Activated T-cell treated with anti-CD3 and anti-CD28 coated beads for 4 hours (primary cell): ENCODE data around the gene NDUFS1.
"Not testable (repeated sequence)": the region's sequence is repeated elsewhere in the genome, so short reads cannot be mapped to it uniquely, and the experiment has no call there.

Experiments used
- DNase-seq: peaks from one replicate; pipeline ENCODE4 v3.0.0-alpha.2; 2020

The NDUFS1 gene

DNA sequence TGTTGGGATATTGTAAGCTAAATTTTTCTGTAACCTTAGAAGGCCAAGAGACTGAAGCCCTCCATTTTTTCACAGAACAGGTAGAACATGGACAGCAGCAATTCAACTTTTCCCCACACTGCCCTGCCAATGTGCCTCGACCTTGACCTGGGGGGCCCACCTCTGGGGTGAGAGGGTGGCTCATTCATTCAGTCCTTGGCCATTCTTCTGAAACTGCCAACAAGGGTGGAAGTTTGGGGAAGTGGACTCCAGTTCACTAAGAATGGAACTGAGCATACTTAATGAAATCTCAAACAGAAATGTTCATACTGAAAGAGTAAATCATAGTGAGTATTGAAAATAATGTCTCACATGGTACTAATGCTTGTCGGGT lies 1.5 kb upstream of the NDUFS1 start:
- DNase-seq = no peak

DNA sequence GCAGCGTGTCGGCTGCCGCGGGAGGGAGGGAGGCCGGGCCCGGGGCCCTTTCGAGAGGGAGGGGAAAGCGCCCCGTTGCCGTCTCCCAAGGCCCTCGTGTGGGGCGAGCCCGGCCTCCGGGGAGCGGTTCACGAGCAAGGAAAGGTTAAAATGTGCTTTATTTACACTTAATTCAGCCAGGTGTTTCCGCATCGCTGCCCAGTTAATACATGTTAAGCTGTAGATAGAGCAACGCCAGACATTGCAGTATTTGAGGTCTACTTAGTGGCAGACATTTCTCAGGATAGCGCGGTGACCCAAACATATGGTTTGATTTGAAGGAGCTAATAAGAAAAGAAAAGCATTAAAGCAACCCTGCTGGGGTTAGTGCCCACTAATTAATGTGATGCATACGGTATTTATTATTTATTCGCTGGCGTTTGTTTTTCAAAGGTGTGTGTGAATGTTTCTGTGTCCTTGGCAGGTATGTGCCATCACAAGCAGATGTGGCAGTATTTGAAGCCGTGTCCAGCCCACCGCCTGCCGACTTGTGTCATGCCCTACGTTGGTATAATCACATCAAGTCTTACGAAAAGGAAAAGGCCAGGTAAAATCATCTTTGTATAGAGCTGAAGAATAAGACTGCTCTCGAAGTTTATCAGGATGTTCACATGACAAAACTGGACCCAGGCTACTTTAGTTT lies 1.0 kb upstream of the NDUFS1 start:
- DNase-seq = no peak

GRCh38 chr2:206158563-206159345 lies 490 bp downstream of the NDUFS1 start:
- DNase-seq = no peak

DNA sequence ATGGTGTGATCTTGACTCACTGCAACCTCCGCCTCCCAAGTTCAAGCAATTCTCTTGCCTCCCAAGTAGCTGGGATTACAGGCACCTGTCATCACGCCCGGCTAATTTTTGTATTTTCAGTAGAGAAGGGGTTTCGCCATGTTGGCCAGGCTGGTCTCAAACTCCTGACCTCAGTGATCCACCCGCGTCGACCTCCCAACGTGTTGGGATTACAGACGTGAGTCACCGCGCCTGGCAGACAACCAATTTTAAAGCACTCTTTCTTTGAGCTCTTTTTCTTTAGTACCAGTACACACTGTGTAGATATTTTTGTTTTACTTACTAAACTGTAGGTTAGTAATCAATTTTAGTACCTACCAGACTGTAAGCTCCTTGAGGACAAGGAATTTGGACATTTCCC lies 2.2 kb downstream of the NDUFS1 start:
- DNase-seq = not testable (repeated sequence)

- no peak for DNase-seq
Observed at GRCh38 chr2:206154197-206154596, 5.0 kb downstream of the NDUFS1 start.

DNA sequence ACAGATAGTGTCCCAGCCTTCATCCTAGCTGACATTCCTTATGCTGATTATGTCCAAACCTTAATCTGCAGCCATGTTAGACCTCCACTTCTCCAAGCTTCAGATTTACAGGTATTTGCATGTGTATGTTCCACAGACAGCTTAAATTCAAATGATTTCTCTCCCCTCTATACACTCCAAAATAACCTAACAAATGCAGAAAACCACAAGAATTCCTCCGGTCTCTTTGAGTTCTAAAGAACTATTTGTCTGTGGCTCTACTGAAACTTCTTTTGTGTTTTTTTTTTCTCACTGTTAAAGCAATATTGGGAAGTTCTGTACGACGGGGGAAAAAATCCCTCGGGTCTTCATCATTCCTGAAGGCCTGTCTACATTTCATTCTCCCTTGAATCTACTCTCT lies 8.6 kb downstream of the NDUFS1 start:
- no peak for DNase-seq

- no peak for DNase-seq
Observed at GRCh38 chr2:206150168-206150567, 9.1 kb downstream of the NDUFS1 start.

GRCh38 chr2:206149330-206149729 lies 9.9 kb downstream of the NDUFS1 start:
- DNase-seq = no peak

DNA sequence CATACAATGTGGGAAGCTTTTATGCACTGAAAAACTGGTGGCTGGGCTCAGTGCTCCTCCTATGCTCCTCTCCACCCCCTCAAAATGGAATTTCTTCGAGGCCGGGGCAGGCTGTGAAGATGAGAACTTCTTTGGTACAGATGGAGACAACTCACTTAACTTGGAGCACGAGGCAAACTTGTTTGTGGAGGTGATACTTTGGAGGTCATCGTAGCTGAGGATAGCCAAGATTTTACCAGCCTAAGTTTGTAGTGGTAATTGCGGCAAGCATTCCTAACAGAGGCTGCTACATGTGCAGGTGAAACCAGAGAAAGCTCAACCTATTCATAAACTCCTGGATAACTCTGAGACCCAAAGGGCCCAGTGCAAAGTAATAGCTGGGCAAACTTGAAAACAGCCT lies 13.6 kb downstream of the NDUFS1 start:
- no peak for DNase-seq

DNA sequence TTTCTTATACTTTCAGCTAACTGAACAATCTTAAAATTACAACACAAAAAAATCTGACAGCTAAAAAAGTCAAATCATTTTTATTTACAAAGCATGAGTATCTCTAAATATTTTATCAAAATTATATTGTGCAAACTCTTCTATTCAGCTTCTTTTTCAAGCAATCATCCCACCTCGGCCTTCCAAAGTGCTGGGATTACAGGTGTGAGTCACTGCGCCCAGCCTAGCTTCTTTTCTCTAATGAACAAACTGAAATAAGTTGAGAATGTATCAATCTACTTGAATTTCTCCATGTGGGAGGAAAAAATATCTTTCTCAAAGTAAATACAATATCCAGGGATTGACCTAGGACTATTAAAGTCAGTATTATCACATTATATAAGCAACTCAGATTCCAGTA lies 14.9 kb downstream of the NDUFS1 start:
- no peak for DNase-seq

DNA sequence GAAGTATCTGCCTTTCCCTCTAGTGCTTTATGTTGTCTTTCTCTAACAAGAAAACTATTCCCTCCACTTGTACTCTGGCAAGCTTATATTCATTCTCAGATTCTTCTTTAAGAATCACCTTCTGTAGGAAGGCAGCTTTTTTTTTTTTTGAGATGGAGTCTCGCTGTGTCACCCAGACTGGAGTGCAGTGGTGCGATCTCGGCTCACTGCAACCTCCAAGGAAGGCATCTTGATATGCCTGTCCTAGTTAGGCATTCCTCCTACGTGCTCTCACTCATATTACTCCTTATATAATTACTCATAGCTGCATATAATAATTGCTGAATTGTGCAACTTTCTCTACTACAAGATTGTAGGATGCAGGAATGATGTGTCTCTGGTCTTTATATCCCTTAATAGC lies 15.8 kb downstream of the NDUFS1 start:
- no peak for DNase-seq

GRCh38 chr2:206127656-206128055 lies 31.6 kb downstream of the NDUFS1 start:
- DNase-seq = no peak

DNA sequence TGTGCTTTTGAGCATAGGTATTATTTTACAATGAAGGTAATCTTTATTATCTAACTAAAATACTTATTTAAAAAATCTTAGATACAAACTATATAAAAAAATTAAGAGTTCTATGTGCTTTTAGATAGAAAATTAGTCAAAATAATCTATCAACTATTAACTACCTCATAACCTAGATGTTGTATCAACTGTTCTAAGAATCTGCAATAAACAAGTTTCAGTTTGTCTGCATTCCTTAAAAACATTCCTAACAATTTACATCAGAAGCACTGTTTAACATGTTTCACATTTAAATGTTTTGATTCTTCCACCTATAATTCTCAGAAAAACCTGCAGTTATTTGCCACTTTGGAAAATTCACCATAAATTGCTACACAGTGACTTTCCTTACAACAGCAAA lies 33.3 kb downstream of the NDUFS1 start:
- no peak for DNase-seq

- DNase-seq = not testable (repeated sequence)
Observed at GRCh38 chr2:206122569-206122968, 36.7 kb downstream of the NDUFS1 start.

DNA sequence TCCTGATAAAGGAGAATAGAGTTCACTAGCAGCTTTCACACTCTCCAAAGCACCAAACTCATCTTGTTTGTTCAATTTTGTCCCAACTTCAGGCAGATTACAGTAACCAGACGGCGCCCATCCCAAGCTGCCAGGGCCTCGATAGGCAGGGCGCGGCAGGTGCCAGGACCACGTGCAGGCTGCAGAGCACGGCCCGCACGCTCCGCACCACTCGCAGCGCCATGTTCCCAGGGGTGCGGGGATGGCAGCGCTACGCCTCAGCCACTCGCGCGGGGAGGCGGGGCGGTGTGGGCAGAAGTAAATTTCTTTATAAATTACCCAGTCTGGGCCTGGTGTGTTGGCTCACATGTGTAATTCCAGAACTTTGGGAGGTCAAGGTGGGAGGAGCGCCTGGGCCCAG lies 43.0 kb downstream of the NDUFS1 start:
- DNase-seq = no peak

DNA sequence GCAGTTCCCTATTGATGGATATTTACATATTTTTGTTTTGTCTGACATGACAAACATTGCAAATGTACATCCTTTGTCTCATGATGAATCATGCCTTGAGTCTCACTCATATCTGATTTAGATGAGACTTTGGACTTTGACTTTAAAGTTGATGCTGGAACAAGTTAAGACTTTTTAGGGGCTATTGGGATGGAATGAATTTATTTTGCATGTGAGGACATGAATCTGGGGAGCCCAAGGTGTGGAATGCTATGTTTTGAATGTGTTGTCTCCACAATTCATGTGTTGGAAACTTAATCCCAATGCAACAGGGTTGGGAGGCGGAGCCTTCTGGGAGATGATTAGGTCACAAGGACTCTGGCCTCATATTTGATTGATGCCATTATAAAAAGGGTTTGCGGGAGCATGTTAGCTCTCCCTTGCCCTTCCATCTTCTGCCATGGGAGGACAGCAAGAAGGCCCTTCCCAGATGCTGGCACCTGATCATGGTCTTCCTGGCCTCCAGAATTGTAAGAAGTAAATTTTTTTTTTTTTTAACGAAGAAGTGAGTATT lies 44.1 kb downstream of the NDUFS1 start:
- DNase-seq = no peak

GRCh38 chr2:206112846-206113547 lies 46.2 kb downstream of the NDUFS1 start:
- no peak for DNase-seq

DNA sequence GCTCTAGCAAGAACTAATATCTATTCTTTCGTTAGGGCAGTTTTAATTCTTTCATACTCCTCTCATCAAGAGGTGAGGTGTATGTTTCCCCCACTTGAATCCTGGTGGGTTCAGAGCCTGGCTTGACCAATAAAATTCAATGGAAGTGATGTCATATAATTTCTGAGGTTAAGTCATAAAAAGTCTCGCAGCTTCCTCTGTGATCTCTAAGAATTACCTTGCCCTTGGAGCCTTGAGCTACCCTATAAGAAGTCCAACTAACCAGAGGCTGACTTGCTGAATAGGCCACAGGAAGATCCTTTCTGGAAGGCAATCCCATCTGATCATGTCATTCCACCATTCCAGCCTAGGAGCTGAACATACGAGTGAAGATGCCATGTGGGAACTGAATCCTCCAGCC lies 47.1 kb downstream of the NDUFS1 start:
- no peak for DNase-seq

GRCh38 chr2:206108713-206109112 lies 50.5 kb downstream of the NDUFS1 start:
- no peak for DNase-seq

- no peak for DNase-seq
Observed at GRCh38 chr2:206105541-206105940, 53.7 kb downstream of the NDUFS1 start.

DNA sequence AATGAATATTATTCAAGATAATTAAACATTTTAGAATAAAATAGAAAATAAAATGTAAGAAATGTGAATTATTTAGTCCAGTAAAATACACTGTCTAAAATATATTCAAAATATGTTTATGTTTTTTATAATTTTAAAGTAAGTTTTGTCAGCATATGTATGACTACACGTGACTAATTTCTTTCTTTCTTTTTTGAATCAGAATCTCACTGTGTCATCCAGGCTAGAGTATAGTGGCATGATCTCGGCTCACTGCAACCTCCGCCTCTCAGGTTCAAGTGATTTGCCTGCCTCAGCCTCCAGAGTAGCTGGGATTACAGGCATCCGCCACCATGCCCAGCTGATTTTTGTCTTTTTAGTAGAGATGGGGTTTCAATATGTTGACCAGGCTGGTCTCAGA lies 54.2 kb downstream of the NDUFS1 start:
- DNase-seq = no peak

- not testable (repeated sequence) for DNase-seq
Observed at GRCh38 chr2:206098872-206099271, 60.4 kb downstream of the NDUFS1 start.

DNA sequence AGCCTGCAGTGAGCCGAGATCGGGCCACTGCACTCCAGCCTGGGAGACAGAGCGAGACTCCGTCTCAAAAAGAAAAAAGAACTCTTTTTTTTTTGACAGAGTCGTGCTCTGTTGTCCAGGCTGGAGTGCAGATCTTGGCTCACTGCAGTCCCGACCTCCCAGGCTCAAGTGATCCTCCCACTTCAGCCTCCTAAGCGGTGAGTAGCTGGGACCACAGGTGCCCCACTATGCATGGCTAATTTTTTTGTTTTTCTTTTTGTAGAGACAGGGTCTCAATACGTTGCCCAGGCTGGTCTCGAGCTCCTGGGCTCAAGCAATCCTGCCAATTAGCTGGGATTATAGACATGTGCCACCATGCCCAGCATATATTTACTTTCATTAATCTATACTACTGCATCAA lies 60.8 kb downstream of the NDUFS1 start:
- no peak for DNase-seq

DNA sequence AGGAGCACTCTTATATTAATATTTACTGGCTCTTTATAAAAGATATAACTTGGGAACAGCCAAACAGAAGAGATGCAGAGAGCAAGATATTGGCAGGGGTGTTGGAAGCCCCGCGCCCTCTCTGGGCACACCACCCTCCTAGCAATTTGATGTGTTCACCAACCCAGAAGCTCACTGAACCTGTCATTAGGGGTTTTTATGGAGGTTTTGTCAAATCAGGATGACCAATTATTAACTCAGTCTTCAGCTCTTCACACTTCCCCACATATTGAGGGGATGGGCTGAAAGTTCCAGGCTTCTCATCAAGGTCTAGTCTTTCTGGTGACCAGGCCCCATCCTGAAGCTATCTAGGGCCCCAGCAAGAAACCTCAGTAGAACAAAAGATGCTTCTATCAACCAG lies 62.4 kb downstream of the NDUFS1 start:
- no peak for DNase-seq
